Measurements from ENCODE around the gene ZPBP2.

ZPBP2 gene

GRCh38 chr17:39867880-39868553 is at the start of gene ZPBP2:
Gene ZPBP2 (plus strand): TSS chr17:39868202. CDS start chr17:39868355, 153 bp downstream.
- no peak for TF ChIP-seq CTCF (conservative IDR thresholded peaks at IDR 0.05; ENCODE audit: low read depth)
- DNase-seq (ENCODE audit: low spot score), result no peak
- no peak within 1 kb of the TSS for H3K27ac ChIP-seq
- ChIA-PET CTCF (no interaction called here), POLR2A (ENCODE audit: low non-redundant PET) (no interaction called here)

- no peak for TF ChIP-seq CTCF (conservative IDR thresholded peaks at IDR 0.05; ENCODE audit: low read depth)
- POLR2A ChIA-PET (ENCODE audit: low non-redundant PET), result no interaction called here
- H3K27ac ChIP-seq, result no peak overlapping the region
- CTCF ChIA-PET, result interaction anchor here (0.6 kb wide), 1 partner anchor 13 kb away, joined by 3 read pairs; no protein-coding TSS in a partner anchor
- DNase-seq (ENCODE audit: low spot score), result no peak
Observed at GRCh38 chr17:39818358-39819000, 49.5 kb upstream of the ZPBP2 start.

GRCh38 chr17:39820541-39820940 is 47.5 kb upstream of the ZPBP2 start:
- TF ChIP-seq CTCF (conservative IDR thresholded peaks at IDR 0.05; ENCODE audit: low read depth), result no peak
- H3K27ac ChIP-seq, result no peak overlapping the region
- CTCF ChIA-PET, result interaction anchor here (1.2 kb wide), 1 partner anchor 61 kb away, joined by 3 read pairs; no protein-coding TSS in a partner anchor

DNA sequence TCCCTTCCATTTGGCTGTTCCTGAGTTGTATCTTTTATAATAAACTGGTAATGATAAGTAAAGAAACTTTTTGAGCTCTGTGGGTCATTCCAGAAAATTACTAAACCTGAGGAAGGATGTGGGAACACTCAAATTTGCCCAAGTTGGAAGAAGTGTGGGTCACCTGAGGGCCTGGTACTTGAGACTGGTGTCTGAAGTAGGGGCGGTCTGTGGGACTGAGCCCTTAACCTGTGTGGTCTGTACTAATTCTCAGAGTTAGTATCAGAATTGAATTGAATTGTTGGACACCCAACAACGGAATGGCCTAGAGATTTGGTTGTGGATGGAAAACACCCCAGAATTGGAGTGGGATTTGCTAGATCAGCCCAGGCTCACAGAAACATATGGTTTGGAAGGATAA is 47.0 kb upstream of the ZPBP2 start:
- POLR2A ChIA-PET (ENCODE audit: low non-redundant PET), result no interaction called here
- TF ChIP-seq CTCF (conservative IDR thresholded peaks at IDR 0.05; ENCODE audit: low read depth), result no peak
- CTCF ChIA-PET, result interaction anchor here (1.2 kb wide), 1 partner anchor 62 kb away, joined by 3 read pairs; no protein-coding TSS in a partner anchor
- no peak for DNase-seq (ENCODE audit: low spot score)
- H3K27ac ChIP-seq, result no peak overlapping the region

More at GRCh38 chr17:39820541-39820940, 47.5 kb upstream of the ZPBP2 start:
- DNase-seq (ENCODE audit: low spot score), result no peak
- POLR2A ChIA-PET (ENCODE audit: low non-redundant PET), result no interaction called here

- POLR2A ChIA-PET (ENCODE audit: low non-redundant PET), result no interaction called here
- no peak overlapping the region for H3K27ac ChIP-seq
- CTCF ChIA-PET, result interaction anchor here (1.0 kb wide), 1 partner anchor 28 kb away, joined by 3 read pairs; no protein-coding TSS in a partner anchor
Observed at GRCh38 chr17:39822051-39822451, 46.0 kb upstream of the ZPBP2 start.

More at GRCh38 chr17:39822051-39822451, 46.0 kb upstream of the ZPBP2 start:
- no peak for DNase-seq (ENCODE audit: low spot score)
- no peak for TF ChIP-seq CTCF (conservative IDR thresholded peaks at IDR 0.05; ENCODE audit: low read depth)
